ENCODE results near the gene RNF25.
A peak's percentile ranks its signal among the peaks of the same experiment; 100 is the strongest.
"Not testable (repeated sequence)": the region's sequence is repeated elsewhere in the genome, so short reads cannot be mapped to it uniquely, and the experiment has no call there.

The RNF25 gene

GRCh38 chr2:218671654-218672566 is at the start of gene RNF25, which contains the start of gene STK36:
RNF25 (minus strand) TSS chr2:218672002; CDS start chr2:218671970, 32 bp downstream.
STK36 (plus strand) TSS chr2:218672086; CDS start chr2:218672830, 744 bp downstream.
- peak; percentile 54 to 70 for DNase-seq (ENCODE audit: low read depth in 2 of 2)

GRCh38 chr2:218721488-218721887 is 49.7 kb upstream of the RNF25 start:
- no peak for DNase-seq (ENCODE audit: low read depth in 2 of 2)

- DNase-seq (ENCODE audit: low read depth in 2 of 2) = no peak
Measured at GRCh38 chr2:218720048-218721041, 48.5 kb upstream of the RNF25 start.

- DNase-seq (ENCODE audit: low read depth in 2 of 2) = no peak
Measured at GRCh38 chr2:218719457-218719856, 47.7 kb upstream of the RNF25 start.

DNA sequence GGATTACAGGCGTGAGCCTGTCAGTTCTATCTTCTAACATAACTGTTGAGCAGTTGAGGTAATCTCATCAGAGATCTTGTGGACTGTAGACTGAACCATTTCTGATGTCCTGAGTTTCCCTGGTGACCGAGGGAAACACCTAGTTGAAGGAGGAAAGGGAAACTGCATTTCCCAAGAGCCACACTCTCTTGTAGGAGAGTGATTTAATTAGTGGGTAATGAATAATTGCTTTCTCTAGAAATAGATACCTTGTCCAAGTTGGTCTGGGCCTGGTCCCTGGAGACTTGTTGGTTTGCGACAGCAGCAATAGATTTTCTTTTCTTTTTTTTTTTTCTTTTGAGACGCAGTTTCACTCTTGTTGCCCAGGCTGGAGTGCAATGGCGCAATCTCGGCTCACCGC is 46.3 kb upstream of the RNF25 start:
- no peak for DNase-seq (ENCODE audit: low read depth in 2 of 2)

- DNase-seq (ENCODE audit: low read depth in 2 of 2) = no peak
Measured at GRCh38 chr2:218717262-218717661, 45.5 kb upstream of the RNF25 start.

DNA sequence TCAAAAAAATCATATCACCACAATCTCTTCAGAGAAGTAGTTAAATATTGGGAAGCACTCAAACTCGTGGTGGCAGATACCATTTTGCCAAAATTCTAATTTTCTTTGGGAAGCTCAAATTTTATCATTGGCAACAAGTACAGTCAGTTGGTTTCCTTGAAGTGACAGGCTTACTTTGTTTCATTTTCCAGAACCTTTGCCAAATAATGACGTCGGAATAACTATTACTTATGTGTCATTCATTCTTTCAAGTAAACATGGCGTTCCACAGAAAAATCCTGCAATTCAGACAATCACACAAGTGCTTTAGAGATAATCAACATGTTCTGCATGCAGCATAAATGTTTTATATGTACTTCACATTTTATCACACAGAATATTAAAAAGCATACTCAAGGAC is 44.3 kb upstream of the RNF25 start:
- no peak for DNase-seq (ENCODE audit: low read depth in 2 of 2)

- no peak for DNase-seq (ENCODE audit: low read depth in 2 of 2)
Measured at GRCh38 chr2:218713922-218714321, 42.1 kb upstream of the RNF25 start.

GRCh38 chr2:218711550-218711929 is 39.7 kb upstream of the RNF25 start:
- no peak for DNase-seq (ENCODE audit: low read depth in 2 of 2)

DNA sequence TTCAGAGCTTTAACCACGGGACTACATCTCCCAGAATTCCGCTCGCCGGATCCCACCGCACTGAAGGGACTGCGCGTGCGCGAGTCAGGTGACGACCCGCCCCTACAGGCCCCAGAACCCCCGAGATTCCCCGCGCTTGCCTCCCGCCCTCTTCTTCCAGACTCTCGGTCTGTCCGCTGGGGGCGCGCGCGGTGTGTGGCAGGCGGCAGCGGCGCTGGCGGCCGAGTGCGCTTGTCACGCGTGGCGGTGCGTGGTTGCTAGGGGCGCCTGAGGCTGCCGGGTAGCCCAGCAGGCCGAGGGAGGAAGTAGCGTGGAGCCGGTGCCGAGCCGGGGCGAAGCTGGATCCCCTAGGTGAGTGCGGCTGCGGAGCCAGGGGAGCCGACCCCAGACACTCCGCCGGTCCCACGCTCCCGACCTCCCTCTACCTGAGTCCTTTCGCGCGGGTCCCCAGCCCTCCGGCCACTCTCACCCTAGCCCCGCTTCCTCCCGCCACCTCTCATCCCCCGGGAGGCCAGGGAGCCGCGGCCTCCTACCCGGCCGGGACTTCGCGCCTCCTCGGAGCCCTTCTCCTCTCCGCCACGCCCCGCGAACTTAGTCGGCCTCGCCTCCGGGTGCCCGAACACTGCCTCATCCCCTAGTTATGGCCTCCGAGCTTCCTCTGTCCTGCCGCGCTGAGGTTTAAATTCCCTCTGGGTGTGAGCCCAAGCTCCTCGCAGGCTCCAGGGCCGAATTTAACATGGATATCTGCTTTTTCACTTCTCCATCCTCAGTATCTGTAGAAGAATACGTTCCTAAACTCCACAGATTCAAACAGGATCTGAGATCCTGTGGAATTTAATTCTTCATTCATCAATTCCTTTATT is 39.1 kb upstream of the RNF25 start, which contains the start of gene TTLL4:
TSS of gene TTLL4 (plus strand) at position 149 of the 863 bp plus-strand sequence. CDS start 26,842 bp downstream, outside the sequence.
- DNase-seq (ENCODE audit: low read depth in 2 of 2) = peak; percentile 95 to 97

GRCh38 chr2:218710334-218710686 is 38.5 kb upstream of the RNF25 start:
- DNase-seq (ENCODE audit: low read depth in 2 of 2) = peak in 1 of 2 donors; percentile 0

DNA sequence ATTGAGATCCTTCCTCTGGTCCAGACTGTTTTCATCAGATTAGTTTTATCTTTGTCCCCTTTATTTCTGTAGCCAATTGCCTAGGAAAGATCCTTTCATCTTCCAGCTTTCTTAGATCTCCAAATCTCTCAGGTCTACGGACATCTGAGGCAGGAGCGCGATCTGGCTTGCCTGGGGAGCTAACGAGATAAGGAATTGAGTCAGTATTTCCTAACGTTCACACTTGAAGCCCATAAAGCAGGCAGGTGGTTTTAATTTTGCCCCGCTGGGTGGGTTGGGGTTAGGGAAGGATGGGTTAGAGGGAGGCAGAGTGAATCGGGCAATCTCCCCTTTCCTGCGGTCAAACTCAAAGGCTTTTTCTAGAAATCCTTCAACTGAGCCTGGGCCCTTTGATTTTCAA is 38.1 kb upstream of the RNF25 start:
- no peak for DNase-seq (ENCODE audit: low read depth in 2 of 2)

GRCh38 chr2:218708086-218708485 is 36.3 kb upstream of the RNF25 start:
- DNase-seq (ENCODE audit: low read depth in 2 of 2) = no peak

DNA sequence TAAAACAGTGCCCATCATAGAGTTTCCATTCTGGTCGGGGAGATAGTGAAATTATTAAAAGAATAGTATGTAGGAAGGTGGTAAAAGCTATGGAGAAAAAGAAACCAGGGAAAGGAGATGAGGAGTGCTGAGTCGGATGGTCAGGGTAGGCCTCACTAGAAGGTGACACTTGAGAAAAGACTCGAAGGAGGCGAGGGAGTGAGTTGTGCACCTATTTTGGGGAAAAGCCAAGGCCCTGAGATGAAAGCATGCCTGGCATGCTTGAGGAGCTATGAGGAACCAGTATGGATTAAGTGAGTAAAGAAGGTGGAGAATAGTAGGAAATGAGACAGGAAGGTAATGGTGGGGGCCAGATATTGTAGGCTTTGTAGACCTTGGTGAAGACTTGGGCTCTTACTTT is 31.5 kb upstream of the RNF25 start:
- no peak for DNase-seq (ENCODE audit: low read depth in 2 of 2)

- no peak for DNase-seq (ENCODE audit: low read depth in 2 of 2)
Measured at GRCh38 chr2:218701806-218702205, 30.0 kb upstream of the RNF25 start.

DNA sequence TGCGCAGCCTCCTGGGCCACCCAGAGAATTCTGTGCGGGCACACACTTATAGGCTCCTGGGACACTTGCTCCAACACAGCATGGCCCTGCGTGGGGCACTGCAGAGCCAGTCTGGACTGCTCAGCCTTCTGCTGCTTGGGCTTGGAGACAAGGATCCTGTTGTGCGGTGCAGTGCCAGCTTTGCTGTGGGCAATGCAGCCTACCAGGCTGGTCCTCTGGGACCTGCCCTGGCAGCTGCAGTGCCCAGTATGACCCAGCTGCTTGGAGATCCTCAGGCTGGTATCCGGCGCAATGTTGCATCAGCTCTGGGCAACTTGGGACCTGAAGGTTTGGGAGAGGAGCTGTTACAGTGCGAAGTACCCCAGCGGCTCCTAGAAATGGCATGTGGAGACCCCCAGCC is 27.1 kb upstream of the RNF25 start:
- DNase-seq (ENCODE audit: low read depth in 2 of 2) = no peak

DNA sequence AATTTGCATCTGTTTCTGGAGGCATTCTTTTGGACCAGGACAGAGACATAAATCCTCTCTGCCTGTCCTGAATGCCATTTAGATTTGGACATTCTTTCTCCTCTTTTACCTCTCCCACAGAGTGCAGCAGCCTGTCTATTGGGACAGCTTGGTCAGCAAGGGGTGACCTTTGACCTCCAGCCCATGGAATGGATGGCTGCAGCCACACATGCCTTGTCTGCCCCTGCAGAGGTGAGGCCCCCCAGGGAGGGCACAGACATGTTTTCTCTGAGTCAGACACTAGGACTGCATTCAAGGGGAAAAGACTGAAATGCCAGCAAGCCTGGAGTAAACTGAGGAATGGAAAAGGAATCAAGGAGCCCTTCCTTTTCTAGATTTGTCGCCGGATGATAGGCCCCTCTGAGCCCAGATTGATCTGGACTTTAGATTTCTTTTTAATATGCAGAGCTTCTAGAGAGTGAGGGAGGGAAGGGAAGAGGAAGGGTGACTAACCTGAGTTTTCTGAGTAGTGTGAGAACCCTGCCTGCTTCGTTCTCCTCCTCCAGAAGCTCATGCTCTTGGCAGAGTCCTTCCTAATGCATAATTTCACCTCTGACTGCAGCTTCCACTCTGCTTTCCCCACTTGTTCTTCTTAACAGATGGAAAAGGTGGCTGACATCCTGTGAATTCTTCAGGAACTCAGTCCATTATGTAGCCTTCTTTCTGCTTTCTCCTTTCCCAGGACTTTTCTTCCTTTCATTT is 22.8 kb upstream of the RNF25 start:
- DNase-seq (ENCODE audit: low read depth in 2 of 2) = no peak

GRCh38 chr2:218691234-218691633 is 19.4 kb upstream of the RNF25 start:
- DNase-seq (ENCODE audit: low read depth in 2 of 2) = no peak

- DNase-seq (ENCODE audit: low read depth in 2 of 2) = not testable (repeated sequence)
Measured at GRCh38 chr2:218687400-218688060, 15.7 kb upstream of the RNF25 start.

DNA sequence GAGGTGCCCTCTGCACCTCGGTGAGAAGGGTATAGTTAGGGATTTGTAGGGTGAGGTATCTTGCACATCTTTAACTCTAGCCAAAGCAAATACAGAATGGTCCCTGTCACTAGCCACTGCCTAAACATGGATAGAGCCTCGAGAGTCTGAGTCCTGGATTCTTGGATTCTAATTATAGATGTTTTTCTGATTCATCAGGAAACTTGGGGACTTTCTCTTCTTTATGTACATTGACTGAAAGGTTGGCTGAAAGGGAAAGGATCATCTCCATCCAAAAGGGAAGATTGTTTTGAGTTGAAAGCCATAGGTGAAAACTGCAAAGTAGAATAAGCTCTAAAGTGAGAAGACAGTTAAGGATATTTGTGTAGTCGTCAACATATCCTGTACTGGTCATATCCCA is 8.3 kb upstream of the RNF25 start:
- DNase-seq (ENCODE audit: low read depth in 2 of 2) = no peak

Measured in activated CD8-positive, alpha-beta memory T cell treated with anti-CD3 and anti-CD28 coated beads for 4 hours (primary cell).